ENCODE measurements around the gene SOST.

- no peak for TF ChIP-seq CTCF (IDR thresholded peaks at IDR 0.05)
- no peak for TF ChIP-seq POLR2A (IDR thresholded peaks at IDR 0.05)
Measured at GRCh38 chr17:43745541-43745940, 13.1 kb downstream of the SOST start.
